Activated CD4-positive, alpha-beta memory T cell treated with anti-CD3 and anti-CD28 coated beads, Interleukin-2, amount 10 ng/mL, durations not matched to agents 7 days and 5 days (primary cell): ENCODE data around the gene CHP1. TPM values are rescaled to one million over a fixed set of nuclear protein-coding genes. Genes with fewer than 3 reads are reported as not detected.
"Not testable (repeated sequence)": the region's sequence is repeated elsewhere in the genome, so short reads cannot be mapped to it uniquely, and the experiment has no call there.

ENCODE experiments used
- CTCF ChIA-PET: fragments of 350-600 bp; sonication (Branson Sonifier 250); formaldehyde crosslinking; loops from one replicate; lab custom pipeline; 2021; ENCODE audit warnings: antibody characterized with exemption, inconsistent platforms; lab: Charles Lee
- POLR2A ChIA-PET: fragments of 350-600 bp; sonication (Branson Sonifier 250); formaldehyde crosslinking; loops from one replicate; lab custom pipeline; 2021; ENCODE audit warnings: antibody characterized with exemption; lab: Charles Lee
- DNase-seq: peaks from one replicate; pipeline ENCODE4 v3.0.0-alpha.2; 2020
- H3K27ac Mint-ChIP-seq: one replicate; pipeline ENCODE4 v1.8.0; 2021; ENCODE audit warnings: mild to moderate bottlenecking, mixed read lengths
- H3K27me3 Mint-ChIP-seq: one replicate; pipeline ENCODE4 v1.8.0; 2021; ENCODE audit warnings: mixed read lengths
- H3K36me3 Mint-ChIP-seq: one replicate; pipeline ENCODE4 v1.8.0; 2021; ENCODE audit warnings: low read depth, mixed read lengths
- H3K4me1 Mint-ChIP-seq: one replicate; pipeline ENCODE4 v1.8.0; 2021; ENCODE audit warnings: mixed read lengths
- H3K4me3 Mint-ChIP-seq: one replicate; pipeline ENCODE4 v1.8.0; 2021; ENCODE audit warnings: mild to moderate bottlenecking, mixed read lengths
- H3K9me3 Mint-ChIP-seq: one replicate; pipeline ENCODE4 v1.8.0; 2021; ENCODE audit warnings: mixed read lengths
- total RNA-seq, 2 experiments: library from RNA; stranded (reverse); gene quantifications; one replicate each; pipeline ENCODE4 v1.2.3, GENCODE V29; 2021

Gene CHP1
- total RNA-seq, 2 experiments from 2014 or later = 60.1 to 68.9 TPM

GRCh38 chr15:41309226-41309905, 78.3 kb downstream of the CHP1 start:
- peaks cover 13% of the 10 kb centered on the region for H3K4me1 Mint-ChIP-seq
- no peaks in the 10 kb centered on the region for H3K27me3 Mint-ChIP-seq
- ChIA-PET POLR2A (interaction anchor here (0.9 to 2.0 kb wide), 5 partner anchors 15 to 242 kb away, joined by 3 to 9 read pairs (median 4); partner anchors contain the start of genes NUSAP1 and OIP5), CTCF (interaction anchor here (1.1 kb wide), 1 partner anchor 13 kb away, joined by 3 read pairs; no protein-coding TSS in a partner anchor)
- DNase-seq = no peak
- H3K4me3 Mint-ChIP-seq = no peak overlapping the region
- peaks cover 28% of the 10 kb centered on the region for H3K36me3 Mint-ChIP-seq
- no peak overlapping the region for H3K27ac Mint-ChIP-seq
- H3K9me3 Mint-ChIP-seq = no peaks in the 10 kb centered on the region

- DNase-seq = peak; percentile 4
- H3K4me1 Mint-ChIP-seq = peaks cover 18% of the 10 kb centered on the region
- H3K27me3 Mint-ChIP-seq, H3K9me3 Mint-ChIP-seq, POLR2A ChIA-PET, H3K27ac Mint-ChIP-seq, H3K4me3 Mint-ChIP-seq, CTCF ChIA-PET: not testable (repeated sequence)
- H3K36me3 Mint-ChIP-seq = peaks cover 39% of the 10 kb centered on the region
Measured at GRCh38 chr15:41320805-41321330, 89.8 kb downstream of the CHP1 start.

GRCh38 chr15:41323611-41324010, 92.5 kb downstream of the CHP1 start:
- H3K27me3 Mint-ChIP-seq = no peaks in the 10 kb centered on the region
- no peak overlapping the region for H3K4me3 Mint-ChIP-seq
- peaks cover 42% of the 10 kb centered on the region for H3K36me3 Mint-ChIP-seq
- ChIA-PET POLR2A (interaction anchor here (0.7 to 3.4 kb wide), 6 partner anchors 9 to 40 kb away, joined by 3 to 38 read pairs (median 4); partner anchors contain the start of genes NUSAP1 and OIP5), CTCF (interaction anchor here (0.7 to 1.7 kb wide), 3 partner anchors 9 to 541 kb away, joined by 3 to 8 read pairs (median 6); partner anchors contain the start of genes NUSAP1 and OIP5)
- H3K27ac Mint-ChIP-seq = peak overlapping the region; percentile 52
- no peaks in the 10 kb centered on the region for H3K9me3 Mint-ChIP-seq
- H3K4me1 Mint-ChIP-seq = peaks cover 25% of the 10 kb centered on the region
- no peak for DNase-seq

- POLR2A ChIA-PET = interaction anchor here (1.1 to 4.4 kb wide), 4 partner anchors 8 to 48 kb away, joined by 4 to 38 read pairs (median 14); no protein-coding TSS in a partner anchor
- no peak for DNase-seq
- CTCF ChIA-PET = interaction anchor here (0.5 kb wide), 1 partner anchor 117 kb away, joined by 3 read pairs; no protein-coding TSS in a partner anchor
- H3K36me3 Mint-ChIP-seq = peaks cover 50% of the 10 kb centered on the region
- no peaks in the 10 kb centered on the region for H3K9me3 Mint-ChIP-seq
- H3K27me3 Mint-ChIP-seq = no peaks in the 10 kb centered on the region
- peak overlapping the region; percentile 99 for H3K27ac Mint-ChIP-seq
- peaks cover 32% of the 10 kb centered on the region for H3K4me1 Mint-ChIP-seq
- peak overlapping the region; percentile 95 for H3K4me3 Mint-ChIP-seq
Measured at GRCh38 chr15:41331281-41331680, 100.2 kb downstream of the CHP1 start.

Other genes starting within 250 kb of the CHP1 start
- 10 to 100 TPM; 21.8 to 22.1 TPM for gene INO80, start 115.0 kb upstream of the CHP1 start, total RNA-seq
- gene EXD1, start 511 bp upstream of the CHP1 start, total RNA-seq = not detected
- 10 to 100 TPM; 15.2 to 15.4 TPM for gene OIP5, start 101.3 kb downstream of the CHP1 start, total RNA-seq
- gene NUSAP1, start 101.6 kb downstream of the CHP1 start, total RNA-seq = 100 to 1,000 TPM; 243 to 251 TPM
- gene NDUFAF1, start 171.2 kb downstream of the CHP1 start, total RNA-seq = 10 to 100 TPM; 15.7 to 17.9 TPM
- gene RTF1, start 185.8 kb downstream of the CHP1 start, total RNA-seq = 10 to 100 TPM; 33.9 to 37.1 TPM